GM12874 (cell line): Measurements from ENCODE around the gene SDR39U1.

Experiments used
- CTCF ChIP-seq: IDR thresholded peaks from 2 replicates; pipeline ENCODE4 v1.5.1; 2011; ENCODE audit warnings: low read depth, mild to moderate bottlenecking, control low read depth, low read length, moderate library complexity; ENCODE audit not compliant: insufficient read depth

The SDR39U1 gene

GRCh38 chr14:24411443-24412389 lies 30.9 kb downstream of the SDR39U1 start:
- peak; percentile 77 for TF ChIP-seq CTCF

GRCh38 chr14:24409956-24410355 lies 32.6 kb downstream of the SDR39U1 start:
- no peak for TF ChIP-seq CTCF

- TF ChIP-seq CTCF, result no peak
These were observed 33.4 kb downstream of the SDR39U1 start for GRCh38 chr14:24409192-24409591.

- no peak for TF ChIP-seq CTCF
These were observed 33.8 kb downstream of the SDR39U1 start for GRCh38 chr14:24408764-24409163.

GRCh38 chr14:24407608-24408325 lies 34.8 kb downstream of the SDR39U1 start:
- TF ChIP-seq CTCF, result no peak

GRCh38 chr14:24406416-24406815 lies 36.2 kb downstream of the SDR39U1 start:
- TF ChIP-seq CTCF, result no peak

- no peak for TF ChIP-seq CTCF
These were observed 37.8 kb downstream of the SDR39U1 start for GRCh38 chr14:24404814-24405213.
